Mesendoderm (in vitro differentiated cells): ENCODE data around the gene ARID1B.

ENCODE experiments used
- DNase-seq: peaks from one replicate; pipeline ENCODE4 v3.0.0; 2013
- H2AK5ac ChIP-seq: 2 replicates; pipeline ENCODE4 v1.6.1; 2013; ENCODE audit warnings: low read length, inconsistent platforms
- H2BK120ac ChIP-seq: 2 replicates; pipeline ENCODE4 v1.6.1; 2013; ENCODE audit warnings: low read depth, mild to moderate bottlenecking, low read length, moderate library complexity, mixed read lengths
- H2BK15ac ChIP-seq: replicated peaks from 2 replicates; pipeline ENCODE4 v1.6.1; 2013; ENCODE audit warnings: low read depth, mild to moderate bottlenecking, moderate library complexity
- H2BK5ac ChIP-seq: 2 replicates; pipeline ENCODE4 v1.6.1; 2013; ENCODE audit warnings: low read length, inconsistent platforms
- H3K18ac ChIP-seq: 2 replicates; pipeline ENCODE4 v1.6.1; 2013; ENCODE audit warnings: mild to moderate bottlenecking, low read length, mixed read lengths
- H3K23ac ChIP-seq: one replicate; pipeline ENCODE4 v1.6.1; 2013; ENCODE audit warnings: low read length
- H3K27ac ChIP-seq: 2 replicates; pipeline ENCODE4 v1.5.1; 2013; ENCODE audit warnings: low read depth, mild to moderate bottlenecking, inconsistent platforms, low read length, moderate library complexity
- H3K27me3 ChIP-seq: 2 replicates; pipeline ENCODE4 v1.6.1; 2013; ENCODE audit warnings: low read length, control low read depth, mild to moderate bottlenecking, inconsistent platforms; ENCODE audit not compliant: insufficient read depth, poor library complexity
- H3K36me3 ChIP-seq: 2 replicates; pipeline ENCODE4 v1.6.1; 2013; ENCODE audit warnings: low read length, inconsistent platforms; ENCODE audit not compliant: control insufficient read depth, insufficient read depth
- H3K4ac ChIP-seq: one replicate; pipeline ENCODE4 v1.6.1; 2013; ENCODE audit warnings: low read depth, mild to moderate bottlenecking, low read length, moderate library complexity
- H3K4me1 ChIP-seq: 2 replicates; pipeline ENCODE4 v1.6.1; 2013; ENCODE audit warnings: low read depth, low read length, inconsistent platforms; ENCODE audit not compliant: control insufficient read depth
- H3K4me2 ChIP-seq: 2 replicates; pipeline ENCODE4 v1.6.1; 2013; ENCODE audit warnings: low read length
- H3K4me3 ChIP-seq: 2 replicates; pipeline ENCODE4 v1.5.1; 2013; ENCODE audit warnings: mild to moderate bottlenecking, low read length
- H3K56ac ChIP-seq: one replicate; pipeline ENCODE4 v1.6.1; 2013; ENCODE audit warnings: low read length
- H3K79me1 ChIP-seq: 2 replicates; pipeline ENCODE4 v1.6.1; 2013; ENCODE audit warnings: low read length, inconsistent platforms
- H3K79me2 ChIP-seq: 2 replicates; pipeline ENCODE4 v1.6.1; 2013; ENCODE audit warnings: mild to moderate bottlenecking, low read length; ENCODE audit not compliant: control insufficient read depth, insufficient read depth
- H3K9ac ChIP-seq: 2 replicates; pipeline ENCODE4 v1.6.1; 2013; ENCODE audit warnings: low read length, inconsistent platforms
- H4K5ac ChIP-seq: one replicate; pipeline ENCODE4 v1.6.1; 2013; ENCODE audit warnings: low read length
- H4K8ac ChIP-seq: one replicate; pipeline ENCODE4 v1.6.1; 2013; ENCODE audit warnings: low read depth, mild to moderate bottlenecking, control low read depth, low read length, moderate library complexity
- WGBS: extraction: QIAGEN DNeasy Blood & Tissue Kit; methylation state at CpG from one replicate; pipeline ENCODE4 v1.1.7; 2013; ENCODE audit warnings: low lambda C conversion rate, missing lambda C conversion rate; ENCODE audit not compliant: insufficient coverage; ENCODE audit errors: extremely low coverage; 5-methylcytosine and 5-hydroxymethylcytosine counted together

The ARID1B gene

GRCh38 chr6:157058574-157058973 lies 281.4 kb downstream of the ARID1B start:
- Histone ChIP-seq H2BK15ac (no peak overlapping the region), H3K4me3 (no peak overlapping the region), H2BK120ac (no peak overlapping the region), H3K23ac (no peak overlapping the region), H3K79me1 (peaks cover 9% of the 10 kb centered on the region), H3K4ac (no peak overlapping the region), H2AK5ac (no peak overlapping the region), H3K4me1 (no peaks in the 10 kb centered on the region), H3K9ac (no peak overlapping the region), H4K8ac (no peak overlapping the region), H3K4me2 (no peak overlapping the region), H3K56ac (peak overlapping the region; percentile 30), H3K79me2 (no peaks in the 10 kb centered on the region), H2BK5ac (no peak overlapping the region), H3K27ac (no peak overlapping the region), H3K18ac (no peak overlapping the region), H3K36me3 (no peaks in the 10 kb centered on the region), H3K27me3 (no peaks in the 10 kb centered on the region), H4K5ac (no peak overlapping the region)
- no CpG with 5 or more reads among the region's 9 CpGs for WGBS
- no peak for DNase-seq

DNA sequence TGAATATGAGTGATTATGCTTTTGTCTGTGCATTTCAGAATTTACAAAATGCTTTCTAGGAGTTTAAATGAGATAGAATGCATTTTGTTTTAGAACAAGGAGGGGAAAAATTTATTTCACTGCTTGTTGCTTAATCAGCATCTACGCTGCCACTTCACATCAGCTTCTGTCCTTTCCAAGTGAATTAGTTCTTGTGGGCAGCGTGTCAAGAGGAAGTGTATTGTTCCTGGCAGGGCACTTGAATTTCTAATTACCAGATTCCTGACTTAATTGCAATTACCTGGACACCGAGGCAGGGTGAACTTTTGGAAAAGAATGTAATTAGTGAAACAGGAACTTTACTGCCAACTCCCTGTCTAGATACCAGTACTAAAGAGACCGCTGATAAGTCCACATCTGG lies 282.6 kb downstream of the ARID1B start:
- no CpG with 5 or more reads among the region's 4 CpGs for WGBS
- no peak overlapping the region for H3K27ac ChIP-seq
- no peak overlapping the region for H2BK15ac ChIP-seq
- H2BK5ac ChIP-seq = no peak overlapping the region
- no peaks in the 10 kb centered on the region for H3K36me3 ChIP-seq
- no peak overlapping the region for H3K4me2 ChIP-seq
- peaks cover 7% of the 10 kb centered on the region for H3K79me1 ChIP-seq
- no peak overlapping the region for H3K9ac ChIP-seq
- H3K4me3 ChIP-seq = no peak overlapping the region
- H4K8ac ChIP-seq = no peak overlapping the region
- no peak overlapping the region for H3K56ac ChIP-seq
- no peak overlapping the region for H4K5ac ChIP-seq
- H2AK5ac ChIP-seq = no peak overlapping the region
- H3K27me3 ChIP-seq = no peaks in the 10 kb centered on the region
- no peak overlapping the region for H3K18ac ChIP-seq
- no peak overlapping the region for H3K4ac ChIP-seq
- no peak overlapping the region for H3K23ac ChIP-seq
- no peak overlapping the region for H2BK120ac ChIP-seq
- no peaks in the 10 kb centered on the region for H3K4me1 ChIP-seq
- H3K79me2 ChIP-seq = no peaks in the 10 kb centered on the region
- DNase-seq = no peak

GRCh38 chr6:157060440-157060952 lies 283.3 kb downstream of the ARID1B start:
- H3K4ac ChIP-seq = no peak overlapping the region
- H2AK5ac ChIP-seq = no peak overlapping the region
- no peaks in the 10 kb centered on the region for H3K27me3 ChIP-seq
- H3K4me1 ChIP-seq = no peaks in the 10 kb centered on the region
- no peak overlapping the region for H3K9ac ChIP-seq
- H3K18ac ChIP-seq = no peak overlapping the region
- no peak overlapping the region for H2BK120ac ChIP-seq
- peaks cover 2% of the 10 kb centered on the region for H3K79me2 ChIP-seq
- no peak overlapping the region for H3K23ac ChIP-seq
- H3K79me1 ChIP-seq = peaks cover 5% of the 10 kb centered on the region
- H3K4me3 ChIP-seq = no peak overlapping the region
- no CpG with 5 or more reads among the region's 1 CpG for WGBS
- no peak overlapping the region for H4K5ac ChIP-seq
- H3K4me2 ChIP-seq = no peak overlapping the region
- H3K27ac ChIP-seq = no peak overlapping the region
- no peak overlapping the region for H3K56ac ChIP-seq
- no peak overlapping the region for H2BK5ac ChIP-seq
- no peak for DNase-seq
- H4K8ac ChIP-seq = no peak overlapping the region
- no peak overlapping the region for H2BK15ac ChIP-seq
- H3K36me3 ChIP-seq = no peaks in the 10 kb centered on the region

- Histone ChIP-seq H3K23ac (no peak overlapping the region), H3K79me2 (peaks cover 2% of the 10 kb centered on the region), H3K4ac (no peak overlapping the region), H3K4me2 (no peak overlapping the region), H3K56ac (no peak overlapping the region), H3K79me1 (peaks cover 3% of the 10 kb centered on the region), H3K9ac (no peak overlapping the region), H3K27ac (no peak overlapping the region), H3K4me1 (no peaks in the 10 kb centered on the region), H3K4me3 (no peak overlapping the region), H4K8ac (no peak overlapping the region), H2BK120ac (no peak overlapping the region), H3K18ac (no peak overlapping the region), H4K5ac (no peak overlapping the region), H2AK5ac (no peak overlapping the region), H2BK15ac (no peak overlapping the region), H3K27me3 (no peaks in the 10 kb centered on the region), H2BK5ac (no peak overlapping the region), H3K36me3 (no peaks in the 10 kb centered on the region)
- no CpG with 5 or more reads among the region's 9 CpGs for WGBS
- no peak for DNase-seq
Measured at GRCh38 chr6:157061770-157062594, 284.8 kb downstream of the ARID1B start.

DNA sequence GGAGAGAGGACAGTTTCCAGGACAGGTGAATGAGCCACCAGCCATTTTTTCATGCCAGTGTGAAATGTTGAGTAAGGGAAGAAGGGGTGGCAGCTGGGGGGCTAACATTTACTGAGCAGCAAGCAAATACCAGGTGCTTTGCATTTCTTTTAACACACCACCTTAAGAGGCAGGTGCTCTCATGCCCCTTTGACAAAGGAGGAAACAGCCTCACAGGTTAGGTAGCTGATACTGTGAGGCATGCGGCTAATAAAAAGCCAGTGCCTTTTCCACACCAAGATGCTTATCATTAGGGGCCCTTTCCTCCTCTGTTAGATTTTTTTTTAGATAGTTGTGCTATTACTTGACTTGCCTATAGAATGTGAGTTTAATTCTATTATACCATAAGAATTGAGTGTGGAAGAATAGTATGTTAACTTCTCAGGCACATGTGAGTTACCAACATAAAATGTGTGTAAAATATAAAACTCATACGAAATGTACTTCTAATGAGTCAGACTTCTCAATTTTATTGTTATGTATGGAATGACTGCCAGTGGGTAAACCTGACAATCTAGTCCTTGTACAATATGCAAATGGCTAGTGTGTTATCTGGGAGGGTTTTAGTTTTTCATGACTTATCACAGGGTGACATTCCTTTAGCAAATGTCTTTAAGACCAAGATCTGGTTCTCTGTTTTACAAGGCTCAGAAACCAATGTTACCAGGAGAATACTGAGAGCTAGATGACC lies 286.2 kb downstream of the ARID1B start:
- Histone ChIP-seq H3K4me1 (peaks cover 3% of the 10 kb centered on the region), H3K23ac (no peak overlapping the region), H2AK5ac (no peak overlapping the region), H3K4me2 (no peak overlapping the region), H4K5ac (no peak overlapping the region), H3K56ac (no peak overlapping the region), H3K27me3 (no peaks in the 10 kb centered on the region), H3K9ac (no peak overlapping the region), H3K18ac (no peak overlapping the region), H3K36me3 (no peaks in the 10 kb centered on the region), H2BK5ac (no peak overlapping the region), H3K79me2 (peaks cover 2% of the 10 kb centered on the region), H3K79me1 (peaks cover 5% of the 10 kb centered on the region), H4K8ac (no peak overlapping the region), H3K27ac (no peak overlapping the region), H3K4ac (no peak overlapping the region), H2BK120ac (no peak overlapping the region), H3K4me3 (no peak overlapping the region), H2BK15ac (no peak overlapping the region)
- WGBS = no CpG with 5 or more reads among the region's 2 CpGs
- DNase-seq = no peak
